Measurements from ENCODE around the gene SSNA1.

SSNA1 gene

DNA sequence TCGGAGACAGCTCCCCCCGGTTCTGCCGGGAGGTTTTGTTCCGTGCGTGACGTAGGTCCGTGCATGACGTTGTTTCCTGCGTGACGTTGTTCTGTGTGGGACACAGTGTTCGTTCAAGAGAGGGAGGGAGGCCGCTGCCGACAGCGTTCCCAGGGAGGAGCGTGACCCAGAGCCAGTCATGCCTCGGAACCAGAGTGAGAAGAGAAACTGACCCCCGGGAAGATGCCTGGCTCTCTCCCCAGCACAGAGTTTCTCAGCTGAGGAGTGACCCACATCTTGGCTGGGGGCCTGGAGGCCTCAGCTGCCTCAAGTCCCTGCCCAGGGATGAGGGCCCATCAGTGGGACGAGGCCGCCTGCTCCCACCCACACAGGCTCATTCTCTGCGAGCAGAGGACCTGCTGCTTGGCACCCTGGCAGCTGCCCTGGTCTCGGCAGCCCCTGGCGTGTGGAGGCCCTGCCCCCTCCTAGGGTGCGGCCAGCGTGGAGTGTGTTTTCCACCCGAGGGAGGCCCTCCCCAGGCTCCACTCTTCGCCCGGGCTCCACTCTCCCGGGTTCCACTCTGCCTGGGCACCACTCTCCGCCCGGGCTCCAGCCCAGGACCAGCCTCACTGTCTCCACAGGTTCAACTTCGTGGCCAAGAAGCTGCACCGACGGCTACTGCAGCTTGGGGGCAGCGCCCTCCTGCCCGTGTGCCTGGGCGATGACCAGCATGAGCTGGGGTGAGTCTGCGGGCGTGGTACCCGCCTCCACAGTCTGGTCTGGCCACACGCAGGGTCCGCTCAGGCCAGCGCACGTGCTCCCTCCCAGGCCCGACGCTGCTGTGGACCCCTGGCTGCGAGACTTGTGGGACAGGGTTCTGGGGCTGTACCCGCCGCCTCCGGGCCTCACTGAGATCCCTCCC lies 24.9 kb downstream of the SSNA1 start:
- no peaks in the 10 kb centered on the region for H3K79me2 ChIP-seq
- H2AFZ ChIP-seq: no peak overlapping the region
- H3K9ac ChIP-seq: no peak overlapping the region
- TF ChIP-seq, protein P1, sequence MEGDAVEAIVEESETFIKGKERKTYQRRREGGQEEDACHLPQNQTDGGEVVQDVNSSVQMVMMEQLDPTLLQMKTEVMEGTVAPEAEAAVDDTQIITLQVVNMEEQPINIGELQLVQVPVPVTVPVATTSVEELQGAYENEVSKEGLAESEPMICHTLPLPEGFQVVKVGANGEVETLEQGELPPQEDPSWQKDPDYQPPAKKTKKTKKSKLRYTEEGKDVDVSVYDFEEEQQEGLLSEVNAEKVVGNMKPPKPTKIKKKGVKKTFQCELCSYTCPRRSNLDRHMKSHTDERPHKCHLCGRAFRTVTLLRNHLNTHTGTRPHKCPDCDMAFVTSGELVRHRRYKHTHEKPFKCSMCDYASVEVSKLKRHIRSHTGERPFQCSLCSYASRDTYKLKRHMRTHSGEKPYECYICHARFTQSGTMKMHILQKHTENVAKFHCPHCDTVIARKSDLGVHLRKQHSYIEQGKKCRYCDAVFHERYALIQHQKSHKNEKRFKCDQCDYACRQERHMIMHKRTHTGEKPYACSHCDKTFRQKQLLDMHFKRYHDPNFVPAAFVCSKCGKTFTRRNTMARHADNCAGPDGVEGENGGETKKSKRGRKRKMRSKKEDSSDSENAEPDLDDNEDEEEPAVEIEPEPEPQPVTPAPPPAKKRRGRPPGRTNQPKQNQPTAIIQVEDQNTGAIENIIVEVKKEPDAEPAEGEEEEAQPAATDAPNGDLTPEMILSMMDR (IDR thresholded peaks at IDR 0.05): no peak
- no peaks in the 10 kb centered on the region for H3K4me1 ChIP-seq
- H3K27ac ChIP-seq: no peak overlapping the region
- H3K4me2 ChIP-seq (ENCODE audit: low read length): no peak overlapping the region
- H3K9me3 ChIP-seq (ENCODE audit: control insufficient read depth, low read length): no peaks in the 10 kb centered on the region
- no peaks in the 10 kb centered on the region for H3K36me3 ChIP-seq (ENCODE audit: control insufficient read depth, insufficient read depth, low read length)
- no peaks in the 10 kb centered on the region for H3K27me3 ChIP-seq (ENCODE audit: control insufficient read depth, insufficient read depth, low read length)
- H3K4me3 ChIP-seq (ENCODE audit: low read depth, low read length): no peak overlapping the region

DNA sequence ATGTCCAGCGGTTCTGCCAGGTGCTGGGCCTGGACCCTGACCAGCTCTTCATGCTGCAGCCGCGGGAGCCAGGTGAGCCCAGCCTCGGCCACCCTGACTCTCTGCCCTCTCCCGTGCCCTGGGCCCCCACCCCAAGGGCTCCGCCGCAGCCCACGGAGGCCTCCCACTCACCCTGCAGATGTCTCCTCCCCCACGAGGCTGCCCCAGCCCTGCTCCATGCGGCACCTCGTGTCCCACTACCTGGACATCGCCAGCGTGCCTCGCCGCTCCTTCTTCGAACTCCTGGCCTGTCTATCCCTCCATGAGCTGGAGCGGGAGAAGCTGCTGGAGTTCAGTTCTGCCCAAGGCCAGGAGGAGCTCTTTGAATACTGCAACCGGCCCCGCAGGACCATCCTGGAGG lies 26.1 kb downstream of the SSNA1 start:
- no peak overlapping the region for H3K4me3 ChIP-seq (ENCODE audit: low read depth, low read length)
- H3K4me2 ChIP-seq (ENCODE audit: low read length): no peak overlapping the region
- H3K27ac ChIP-seq: no peak overlapping the region
- no peaks in the 10 kb centered on the region for H3K79me2 ChIP-seq
- no peaks in the 10 kb centered on the region for H3K4me1 ChIP-seq
- no peaks in the 10 kb centered on the region for H3K27me3 ChIP-seq (ENCODE audit: control insufficient read depth, insufficient read depth, low read length)
- H2AFZ ChIP-seq: no peak overlapping the region
- H3K9me3 ChIP-seq (ENCODE audit: control insufficient read depth, low read length): no peaks in the 10 kb centered on the region
- TF ChIP-seq, protein P1 (IDR thresholded peaks at IDR 0.05): no peak
- H3K36me3 ChIP-seq (ENCODE audit: control insufficient read depth, insufficient read depth, low read length): no peaks in the 10 kb centered on the region
- H3K9ac ChIP-seq: no peak overlapping the region

DNA sequence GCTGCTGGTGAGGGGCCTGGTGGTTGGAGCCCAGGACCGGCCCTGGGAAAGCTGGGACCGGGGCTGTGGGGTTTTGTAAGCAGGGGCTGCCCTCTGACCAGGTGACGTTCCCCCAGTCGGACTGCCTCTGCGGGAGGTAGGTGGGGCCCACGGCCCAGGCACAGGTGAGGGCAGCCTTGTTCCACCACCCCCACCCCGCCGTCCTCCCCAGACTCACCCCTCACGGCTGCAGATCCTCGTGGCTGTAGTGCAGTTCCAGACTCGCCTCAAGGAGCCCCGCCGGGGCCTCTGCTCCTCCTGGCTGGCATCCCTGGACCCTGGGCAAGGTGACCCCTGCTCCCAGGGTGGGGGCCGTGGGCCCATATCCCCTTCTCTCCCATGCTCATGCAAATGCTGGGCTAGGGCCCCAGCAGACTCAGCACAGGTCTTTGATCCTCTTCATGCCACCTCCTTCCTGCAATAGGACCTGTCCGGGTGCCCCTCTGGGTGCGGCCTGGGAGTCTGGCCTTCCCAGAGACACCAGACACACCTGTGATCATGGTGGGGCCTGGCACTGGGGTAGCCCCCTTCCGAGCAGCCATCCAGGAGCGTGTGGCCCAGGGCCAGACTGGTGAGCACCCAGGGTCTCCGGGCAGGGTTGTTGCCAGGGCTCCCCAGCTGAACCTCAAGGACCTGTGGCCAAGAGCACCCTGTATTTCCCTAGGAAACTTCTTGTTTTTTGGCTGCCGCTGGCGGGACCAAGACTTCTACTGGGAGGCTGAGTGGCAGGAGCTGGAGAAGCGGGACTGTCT lies 26.9 kb downstream of the SSNA1 start:
- H3K9me3 ChIP-seq (ENCODE audit: control insufficient read depth, low read length): no peaks in the 10 kb centered on the region
- no peaks in the 10 kb centered on the region for H3K36me3 ChIP-seq (ENCODE audit: control insufficient read depth, insufficient read depth, low read length)
- H3K27me3 ChIP-seq (ENCODE audit: control insufficient read depth, insufficient read depth, low read length): no peaks in the 10 kb centered on the region
- H3K9ac ChIP-seq: no peak overlapping the region
- H2AFZ ChIP-seq: no peak overlapping the region
- H3K4me3 ChIP-seq (ENCODE audit: low read depth, low read length): no peak overlapping the region
- no peak overlapping the region for H3K4me2 ChIP-seq (ENCODE audit: low read length)
- TF ChIP-seq, protein P1 (IDR thresholded peaks at IDR 0.05): no peak
- no peaks in the 10 kb centered on the region for H3K79me2 ChIP-seq
- no peaks in the 10 kb centered on the region for H3K4me1 ChIP-seq
- no peak overlapping the region for H3K27ac ChIP-seq

DNA sequence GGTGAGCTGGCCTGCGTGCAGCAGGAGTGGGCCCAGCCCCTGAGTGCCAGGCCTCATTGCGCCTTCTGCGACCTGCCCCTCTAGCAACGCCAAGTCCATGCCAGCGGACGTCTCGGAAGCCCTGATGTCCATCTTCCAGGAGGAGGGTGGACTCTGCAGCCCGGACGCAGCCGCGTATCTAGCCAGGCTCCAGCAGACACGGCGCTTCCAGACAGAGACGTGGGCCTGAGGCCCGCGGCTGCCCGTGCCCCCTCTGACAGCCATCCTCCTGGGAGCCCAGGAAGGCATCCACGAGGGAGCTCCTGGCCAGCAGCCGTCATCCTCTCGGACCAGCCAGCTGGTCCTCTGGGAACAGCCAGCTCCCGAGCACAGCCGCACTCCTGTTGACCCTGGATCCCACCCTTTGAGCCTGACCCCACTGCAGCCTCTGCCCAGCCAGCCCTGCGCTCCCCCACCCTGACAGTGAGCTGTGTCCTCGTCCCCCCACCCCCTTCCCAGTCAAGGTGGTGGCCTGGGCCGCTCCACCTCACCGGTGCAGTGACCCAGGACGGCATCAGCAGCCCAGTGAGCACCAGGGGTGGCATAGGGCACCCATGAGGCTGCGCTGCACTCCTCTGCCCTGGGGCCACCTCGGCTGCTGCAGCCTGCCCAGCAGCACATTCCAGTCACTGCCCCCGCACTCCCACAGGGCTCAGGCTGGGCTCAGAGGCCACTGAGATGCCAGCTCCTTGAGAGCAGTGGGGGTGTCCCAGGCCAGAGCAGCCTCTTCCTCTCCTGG lies 27.9 kb downstream of the SSNA1 start:
- no peaks in the 10 kb centered on the region for H3K79me2 ChIP-seq
- no peak overlapping the region for H3K9ac ChIP-seq
- no peaks in the 10 kb centered on the region for H3K36me3 ChIP-seq (ENCODE audit: control insufficient read depth, insufficient read depth, low read length)
- H3K27me3 ChIP-seq (ENCODE audit: control insufficient read depth, insufficient read depth, low read length): no peaks in the 10 kb centered on the region
- H3K9me3 ChIP-seq (ENCODE audit: control insufficient read depth, low read length): no peaks in the 10 kb centered on the region
- H3K4me1 ChIP-seq: no peaks in the 10 kb centered on the region
- no peak overlapping the region for H2AFZ ChIP-seq
- TF ChIP-seq, protein P1 (IDR thresholded peaks at IDR 0.05): no peak
- no peak overlapping the region for H3K27ac ChIP-seq
- no peak overlapping the region for H3K4me2 ChIP-seq (ENCODE audit: low read length)
- no peak overlapping the region for H3K4me3 ChIP-seq (ENCODE audit: low read depth, low read length)
